ENCODE results near the gene CHTOP. TPM values are rescaled to one million over a fixed set of nuclear protein-coding genes. Genes with fewer than 3 reads are reported as not detected.
A peak's percentile ranks its signal among the peaks of the same experiment; 100 is the strongest.
"Not testable (repeated sequence)": the region's sequence is repeated elsewhere in the genome, so short reads cannot be mapped to it uniquely, and the experiment has no call there.

CHTOP gene
- total RNA-seq, 1 donor from 2014 or later, result 73.3 TPM

- DNase-seq (no peak), ATAC-seq (no peak)
- intact Hi-C loops (cut with micrococcal nuclease), result no loop called here
These were observed 5.1 kb upstream of the CHTOP start for GRCh38 chr1:153628638-153629342.

GRCh38 chr1:153629343-153629665, 4.6 kb upstream of the CHTOP start:
- intact Hi-C loops (cut with micrococcal nuclease), result no loop called here
- no peak for DNase-seq
- no peak for ATAC-seq

GRCh38 chr1:153629971-153630370, 3.9 kb upstream of the CHTOP start:
- intact Hi-C loops (cut with micrococcal nuclease), result no loop called here
- ATAC-seq, result peak; percentile 50
- peak; percentile 83 for DNase-seq

GRCh38 chr1:153630384-153630783, 3.5 kb upstream of the CHTOP start:
- no peak for DNase-seq
- intact Hi-C loops (cut with micrococcal nuclease), result no loop called here
- no peak for ATAC-seq

GRCh38 chr1:153631047-153632022, 2.5 kb upstream of the CHTOP start:
- DNase-seq (no peak), ATAC-seq (no peak)
- intact Hi-C loops (cut with micrococcal nuclease), result no loop called here

- ATAC-seq, result peak; percentile 28
- intact Hi-C loops (cut with micrococcal nuclease), result no loop called here
- DNase-seq, result no peak
These were observed 609 bp upstream of the CHTOP start for GRCh38 chr1:153633161-153633753.

- no peak for ATAC-seq
- intact Hi-C loops (cut with micrococcal nuclease), result no loop called here
- DNase-seq, result no peak
These were observed 2.0 kb downstream of the CHTOP start for GRCh38 chr1:153635872-153636271.

- DNase-seq (no peak), ATAC-seq (no peak)
- intact Hi-C loops (cut with micrococcal nuclease), result no loop called here
These were observed 2.4 kb downstream of the CHTOP start for GRCh38 chr1:153636312-153636711.

- ATAC-seq, result no peak
These were observed 4.4 kb downstream of the CHTOP start for GRCh38 chr1:153638261-153638660.

GRCh38 chr1:153639280-153639679, 5.4 kb downstream of the CHTOP start:
- DNase-seq, result peak; percentile 44
- intact Hi-C loops (cut with micrococcal nuclease), result no loop called here
- ATAC-seq, result peak; percentile 79

More at GRCh38 chr1:153638261-153638660, 4.4 kb downstream of the CHTOP start:
- no peak for DNase-seq
- intact Hi-C loops (cut with micrococcal nuclease), result no loop called here

- ATAC-seq; intact Hi-C loops (cut with micrococcal nuclease); DNase-seq: not testable (repeated sequence)
These were observed 6.3 kb downstream of the CHTOP start for GRCh38 chr1:153640213-153640612.

GRCh38 chr1:153640861-153641260, 7.0 kb downstream of the CHTOP start:
- ATAC-seq (no peak), DNase-seq (no peak)
- intact Hi-C loops (cut with micrococcal nuclease), result no loop called here

GRCh38 chr1:153642161-153642560, 8.3 kb downstream of the CHTOP start:
- DNase-seq, result no peak
- intact Hi-C loops (cut with micrococcal nuclease), result no loop called here
- ATAC-seq, result no peak

- no peak for DNase-seq
- no peak for ATAC-seq
- intact Hi-C loops (cut with micrococcal nuclease), result no loop called here
These were observed 9.2 kb downstream of the CHTOP start for GRCh38 chr1:153643100-153643499.

- no peak for ATAC-seq
- DNase-seq, result no peak
- intact Hi-C loops (cut with micrococcal nuclease), result no loop called here
These were observed 9.9 kb downstream of the CHTOP start for GRCh38 chr1:153643816-153644215.

- DNase-seq (peak; percentile 21), ATAC-seq (peak; percentile 5)
- intact Hi-C loops (cut with micrococcal nuclease), result no loop called here
These were observed 12.9 kb downstream of the CHTOP start for GRCh38 chr1:153646672-153647345.

- intact Hi-C loops (cut with micrococcal nuclease), result no loop called here
- no peak for DNase-seq
- peak; percentile 4 for ATAC-seq
These were observed 13.5 kb downstream of the CHTOP start for GRCh38 chr1:153647346-153647714.

- no peak for DNase-seq
- intact Hi-C loops (cut with micrococcal nuclease), result no loop called here
- ATAC-seq, result peak; percentile 8
These were observed 14.3 kb downstream of the CHTOP start for GRCh38 chr1:153648000-153648643.
